ENCODE measurements around the gene PGM2L1. TPM values are rescaled to one million over a fixed set of nuclear protein-coding genes. Genes with fewer than 3 reads are reported as not detected.

The PGM2L1 gene
- total RNA-seq, 2 donors from 2014 or later: 3.6 to 4.3 TPM

DNA sequence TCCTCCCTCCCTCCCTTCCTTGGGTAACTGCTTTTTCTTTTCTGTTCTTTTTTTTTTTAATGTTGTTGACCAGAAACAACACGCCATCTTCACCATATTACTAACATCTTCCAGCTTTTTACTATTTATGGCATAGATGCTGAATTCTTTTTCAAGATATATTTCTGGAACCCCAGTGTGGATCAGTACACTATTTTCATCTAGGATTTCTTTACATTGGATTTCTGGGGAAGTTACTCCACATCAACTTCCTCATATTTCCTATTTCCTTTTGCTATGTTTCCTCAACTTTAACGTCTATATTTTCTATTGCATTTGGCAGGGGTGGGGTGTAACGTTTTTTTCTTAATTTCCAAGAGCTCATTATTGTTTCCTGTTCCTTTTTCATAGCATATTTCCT lies 7.0 kb downstream of the PGM2L1 start:
- Histone ChIP-seq H3K4me3 (no peak overlapping the region), H3K9me3 (no peaks in the 10 kb centered on the region), H3K4me1 (replicated peaks) (no peaks in the 10 kb centered on the region), H3K27me3 (replicated peaks; ENCODE audit: insufficient read depth) (no peaks in the 10 kb centered on the region), H3K36me3 (no peaks in the 10 kb centered on the region), H3K27ac (no peak overlapping the region)
- 71% methylated on average over 3 of the region's 3 CpGs for WGBS
- no peak for DNase-seq (ENCODE audit: low spot score)
- intact Hi-C loops (cut with DNase I): no loop called here
- TF ChIP-seq POLR2A (IDR thresholded peaks at IDR 0.05): no peak
- TF ChIP-seq, protein P1, sequence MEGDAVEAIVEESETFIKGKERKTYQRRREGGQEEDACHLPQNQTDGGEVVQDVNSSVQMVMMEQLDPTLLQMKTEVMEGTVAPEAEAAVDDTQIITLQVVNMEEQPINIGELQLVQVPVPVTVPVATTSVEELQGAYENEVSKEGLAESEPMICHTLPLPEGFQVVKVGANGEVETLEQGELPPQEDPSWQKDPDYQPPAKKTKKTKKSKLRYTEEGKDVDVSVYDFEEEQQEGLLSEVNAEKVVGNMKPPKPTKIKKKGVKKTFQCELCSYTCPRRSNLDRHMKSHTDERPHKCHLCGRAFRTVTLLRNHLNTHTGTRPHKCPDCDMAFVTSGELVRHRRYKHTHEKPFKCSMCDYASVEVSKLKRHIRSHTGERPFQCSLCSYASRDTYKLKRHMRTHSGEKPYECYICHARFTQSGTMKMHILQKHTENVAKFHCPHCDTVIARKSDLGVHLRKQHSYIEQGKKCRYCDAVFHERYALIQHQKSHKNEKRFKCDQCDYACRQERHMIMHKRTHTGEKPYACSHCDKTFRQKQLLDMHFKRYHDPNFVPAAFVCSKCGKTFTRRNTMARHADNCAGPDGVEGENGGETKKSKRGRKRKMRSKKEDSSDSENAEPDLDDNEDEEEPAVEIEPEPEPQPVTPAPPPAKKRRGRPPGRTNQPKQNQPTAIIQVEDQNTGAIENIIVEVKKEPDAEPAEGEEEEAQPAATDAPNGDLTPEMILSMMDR (IDR thresholded peaks at IDR 0.05): no peak
- no peak for TF ChIP-seq POLR2AphosphoS5 (IDR thresholded peaks at IDR 0.05)

GRCh38 chr11:74390697-74391096 lies 7.5 kb downstream of the PGM2L1 start:
- H3K36me3 ChIP-seq: no peaks in the 10 kb centered on the region
- H3K27me3 ChIP-seq (replicated peaks; ENCODE audit: insufficient read depth): no peaks in the 10 kb centered on the region
- H3K27ac ChIP-seq: no peak overlapping the region
- intact Hi-C loops (cut with DNase I): no loop called here
- H3K4me1 ChIP-seq (replicated peaks): no peaks in the 10 kb centered on the region
- WGBS: 84% methylated on average over 2 of the region's 2 CpGs
- no peak overlapping the region for H3K4me3 ChIP-seq
- no peak for DNase-seq (ENCODE audit: low spot score)
- TF ChIP-seq, protein P1 (IDR thresholded peaks at IDR 0.05): no peak
- TF ChIP-seq POLR2A (IDR thresholded peaks at IDR 0.05): no peak
- no peak for TF ChIP-seq POLR2AphosphoS5 (IDR thresholded peaks at IDR 0.05)
- no peaks in the 10 kb centered on the region for H3K9me3 ChIP-seq

DNA sequence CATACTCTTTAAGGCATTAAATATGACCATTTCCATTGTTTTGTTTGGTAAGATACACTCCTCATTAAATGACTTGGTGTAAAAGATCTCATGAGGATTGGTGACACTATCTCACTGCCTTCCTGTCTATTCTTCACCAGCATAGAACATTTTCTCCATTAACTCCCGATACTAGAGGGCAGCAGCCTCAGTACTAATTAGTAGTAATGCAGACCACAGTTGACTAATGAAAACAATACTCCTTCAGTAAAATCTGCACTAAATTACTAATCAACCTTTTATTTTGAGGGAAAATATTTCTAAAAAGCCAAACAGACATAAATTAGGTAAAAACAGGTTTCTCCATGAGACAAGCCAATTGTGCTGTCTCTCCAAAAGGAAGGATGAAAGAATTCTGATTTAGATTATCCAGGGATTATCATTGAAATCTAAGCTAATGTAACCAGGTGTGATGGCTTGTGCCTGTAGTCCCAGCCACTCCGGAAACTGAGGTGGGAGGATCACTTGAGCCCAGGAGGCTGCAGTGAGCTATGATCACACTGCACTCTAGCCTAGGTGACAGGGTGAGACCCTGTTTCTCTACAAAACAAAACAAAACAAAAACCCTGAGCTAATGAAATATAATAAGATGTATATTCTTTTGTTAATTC lies 9.4 kb downstream of the PGM2L1 start:
- TF ChIP-seq, protein P1 (IDR thresholded peaks at IDR 0.05): peak in 3 of 4 experiments; percentile 74 to 79 (median 78)
- TF ChIP-seq POLR2A (IDR thresholded peaks at IDR 0.05) (no peak), POLR2AphosphoS5 (IDR thresholded peaks at IDR 0.05) (peak; percentile 50)
- Histone ChIP-seq H3K27me3 (replicated peaks; ENCODE audit: insufficient read depth) (no peaks in the 10 kb centered on the region), H3K9me3 (no peaks in the 10 kb centered on the region), H3K4me1 (replicated peaks) (no peaks in the 10 kb centered on the region), H3K4me3 (no peak overlapping the region), H3K27ac (no peak overlapping the region), H3K36me3 (no peaks in the 10 kb centered on the region)
- 5% methylated on average over 2 of the region's 2 CpGs for WGBS
- DNase-seq (ENCODE audit: low spot score): peak; percentile 83
- intact Hi-C loops (cut with DNase I): loop anchor here (2.0 to 5.0 kb wide), 2 partner anchors 60 to 178 kb away; no protein-coding TSS in a partner anchor

DNA sequence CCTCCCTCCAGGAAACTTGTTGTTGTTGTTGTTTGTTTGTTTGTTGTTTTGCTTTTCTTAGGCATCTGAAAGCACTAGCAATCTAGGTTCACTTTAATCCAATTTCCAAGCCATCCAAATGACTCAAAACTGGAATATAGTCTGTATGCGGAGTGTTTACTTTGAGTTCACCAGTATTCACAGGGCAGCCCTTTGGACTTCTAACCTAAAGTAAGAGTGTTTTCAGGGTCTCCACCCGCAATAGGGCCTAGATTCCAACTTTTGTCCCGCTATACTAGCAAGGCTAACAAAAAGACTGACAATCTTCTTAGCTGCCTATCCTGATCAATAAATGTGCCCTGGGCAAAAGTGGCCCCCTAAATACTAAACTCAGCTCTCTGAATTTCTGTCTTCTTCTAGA lies 13.6 kb downstream of the PGM2L1 start:
- no peak overlapping the region for H3K4me3 ChIP-seq
- no peaks in the 10 kb centered on the region for H3K36me3 ChIP-seq
- H3K4me1 ChIP-seq (replicated peaks): no peaks in the 10 kb centered on the region
- H3K27ac ChIP-seq: no peak overlapping the region
- WGBS: 94% methylated on average over 3 of the region's 3 CpGs
- DNase-seq (ENCODE audit: low spot score): no peak
- no peaks in the 10 kb centered on the region for H3K27me3 ChIP-seq (replicated peaks; ENCODE audit: insufficient read depth)
- TF ChIP-seq, protein P1 (IDR thresholded peaks at IDR 0.05): no peak
- TF ChIP-seq POLR2A (IDR thresholded peaks at IDR 0.05): no peak
- TF ChIP-seq POLR2AphosphoS5 (IDR thresholded peaks at IDR 0.05): no peak
- H3K9me3 ChIP-seq: no peaks in the 10 kb centered on the region
- intact Hi-C loops (cut with DNase I): loop anchor here (5.0 kb wide), 1 partner anchor 183 kb away; no protein-coding TSS in a partner anchor

All from prostate gland (tissue), 2 donors.